MM.1S (cell line): ENCODE measurements around the gene TMEM229A.

Experiments
- DNase-seq: peaks from one replicate; pipeline ENCODE4 v3.0.0-alpha.2; 2015
- H2AFZ ChIP-seq: fragments of 300-600 bp; sonication (generic); 2 replicates; pipeline ENCODE4 v1.6.0; 2016; ENCODE audit warnings: antibody characterized with exemption, low read length
- H3F3A ChIP-seq: fragments of 300-600 bp; sonication (generic); 2 replicates; pipeline ENCODE4 v1.6.1; 2016; ENCODE audit warnings: mild to moderate bottlenecking, antibody characterized with exemption, low read length, moderate library complexity, mixed read lengths; ENCODE audit not compliant: insufficient read depth
- H3K27ac ChIP-seq: fragments of 300-600 bp; sonication (generic); 2 replicates; pipeline ENCODE4 v1.5.1; 2016; ENCODE audit warnings: mild to moderate bottlenecking, low read length
- H3K27me3 ChIP-seq: fragments of 300-600 bp; sonication (generic); replicated peaks from 2 replicates; pipeline ENCODE4 v1.6.0; 2016; ENCODE audit warnings: low read length; ENCODE audit not compliant: insufficient read depth
- H3K36me3 ChIP-seq: fragments of 300-600 bp; sonication (generic); replicated peaks from 2 replicates; pipeline ENCODE4 v1.6.1; 2016; ENCODE audit warnings: mild to moderate bottlenecking, low read length, mixed read lengths; ENCODE audit not compliant: insufficient read depth
- H3K4me1 ChIP-seq: fragments of 300-600 bp; sonication (generic); 2 replicates; pipeline ENCODE4 v1.6.1; 2016; ENCODE audit warnings: low read length, mixed read lengths
- H3K4me2 ChIP-seq: fragments of 300-600 bp; sonication (generic); 2 replicates; pipeline ENCODE4 v1.6.0; 2016; ENCODE audit warnings: low read depth, low read length
- H3K4me3 ChIP-seq: fragments of 300-600 bp; sonication (generic); 2 replicates; pipeline ENCODE4 v1.5.1; 2016; ENCODE audit warnings: low read length, mixed read lengths
- H3K79me2 ChIP-seq: fragments of 300-600 bp; sonication (generic); 2 replicates; pipeline ENCODE4 v1.6.1; 2016; ENCODE audit warnings: mixed run types, low read length, mixed read lengths
- H3K9ac ChIP-seq: fragments of 300-600 bp; sonication (generic); 2 replicates; pipeline ENCODE4 v1.6.1; 2016; ENCODE audit warnings: low read length, mixed read lengths
- H3K9me2 ChIP-seq: fragments of 300-600 bp; sonication (generic); replicated peaks from 2 replicates; pipeline ENCODE4 v1.6.1; 2016; ENCODE audit warnings: mild to moderate bottlenecking, low read length, mixed read lengths; ENCODE audit not compliant: insufficient read depth
- H3K9me3 ChIP-seq: fragments of 300-600 bp; sonication (generic); replicated peaks from 2 replicates; pipeline ENCODE4 v1.6.1; 2016; ENCODE audit warnings: mild to moderate bottlenecking, low read length, mixed read lengths; ENCODE audit not compliant: insufficient read depth
- H4K20me1 ChIP-seq: fragments of 300-600 bp; sonication (generic); 2 replicates; pipeline ENCODE4 v1.6.1; 2016; ENCODE audit warnings: mild to moderate bottlenecking, low read length, moderate library complexity, mixed read lengths; ENCODE audit not compliant: insufficient read depth
- EZH2 ChIP-seq: fragments of 300-600 bp; sonication (generic); optimal IDR thresholded peaks from 2 replicates; pipeline ENCODE3; 2017; ENCODE audit warnings: low read depth, mild to moderate bottlenecking, antibody characterized with exemption, low read length, mixed read lengths
- EZH2phosphoT487 ChIP-seq: fragments of 300-600 bp; sonication (generic); IDR thresholded peaks from 2 replicates; pipeline ENCODE4 v1.6.1; 2018; ENCODE audit warnings: antibody characterized with exemption, low read length
- TF ChIP-seq, protein P1 (sequence below): fragments of 300-600 bp; sonication (generic); IDR thresholded peaks from 2 replicates; pipeline ENCODE4 v1.5.1; 2016; ENCODE audit warnings: antibody characterized with exemption, low read length, mixed read lengths

The TMEM229A gene

GRCh38 chr7:124056234-124056633 lies 23.4 kb upstream of the TMEM229A start:
- Histone ChIP-seq H3K27me3 (no peaks in the 10 kb centered on the region), H3K4me2 (no peak overlapping the region), H3K4me1 (peaks cover 16% of the 10 kb centered on the region), H3F3A (peaks cover 15% of the 10 kb centered on the region), H3K36me3 (no peaks in the 10 kb centered on the region), H3K27ac (no peak overlapping the region), H3K9me2 (no peaks in the 10 kb centered on the region), H3K9ac (no peak overlapping the region), H3K79me2 (no peaks in the 10 kb centered on the region), H3K4me3 (no peak overlapping the region), H3K9me3 (no peaks in the 10 kb centered on the region), H2AFZ (no peak overlapping the region), H4K20me1 (no peaks in the 10 kb centered on the region)
- DNase-seq, result no peak
- TF ChIP-seq EZH2 (no peak), EZH2phosphoT487 (no peak)
- TF ChIP-seq, protein P1, sequence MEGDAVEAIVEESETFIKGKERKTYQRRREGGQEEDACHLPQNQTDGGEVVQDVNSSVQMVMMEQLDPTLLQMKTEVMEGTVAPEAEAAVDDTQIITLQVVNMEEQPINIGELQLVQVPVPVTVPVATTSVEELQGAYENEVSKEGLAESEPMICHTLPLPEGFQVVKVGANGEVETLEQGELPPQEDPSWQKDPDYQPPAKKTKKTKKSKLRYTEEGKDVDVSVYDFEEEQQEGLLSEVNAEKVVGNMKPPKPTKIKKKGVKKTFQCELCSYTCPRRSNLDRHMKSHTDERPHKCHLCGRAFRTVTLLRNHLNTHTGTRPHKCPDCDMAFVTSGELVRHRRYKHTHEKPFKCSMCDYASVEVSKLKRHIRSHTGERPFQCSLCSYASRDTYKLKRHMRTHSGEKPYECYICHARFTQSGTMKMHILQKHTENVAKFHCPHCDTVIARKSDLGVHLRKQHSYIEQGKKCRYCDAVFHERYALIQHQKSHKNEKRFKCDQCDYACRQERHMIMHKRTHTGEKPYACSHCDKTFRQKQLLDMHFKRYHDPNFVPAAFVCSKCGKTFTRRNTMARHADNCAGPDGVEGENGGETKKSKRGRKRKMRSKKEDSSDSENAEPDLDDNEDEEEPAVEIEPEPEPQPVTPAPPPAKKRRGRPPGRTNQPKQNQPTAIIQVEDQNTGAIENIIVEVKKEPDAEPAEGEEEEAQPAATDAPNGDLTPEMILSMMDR, result no peak

- Histone ChIP-seq H3K36me3 (no peaks in the 10 kb centered on the region), H3K9me2 (no peaks in the 10 kb centered on the region), H3K27me3 (no peaks in the 10 kb centered on the region), H3K4me3 (no peak overlapping the region), H3K9me3 (no peaks in the 10 kb centered on the region), H2AFZ (no peak overlapping the region), H4K20me1 (no peaks in the 10 kb centered on the region), H3K27ac (no peak overlapping the region), H3K9ac (no peak overlapping the region), H3F3A (no peaks in the 10 kb centered on the region), H3K4me1 (no peaks in the 10 kb centered on the region), H3K79me2 (no peaks in the 10 kb centered on the region), H3K4me2 (no peak overlapping the region)
- no peak for TF ChIP-seq EZH2phosphoT487
- no peak for TF ChIP-seq EZH2
- TF ChIP-seq, protein P1, result no peak
- DNase-seq, result no peak
Measured at GRCh38 chr7:124051681-124052377, 19.0 kb upstream of the TMEM229A start.

- no peaks in the 10 kb centered on the region for H3K4me1 ChIP-seq
- no peak overlapping the region for H3K4me3 ChIP-seq
- H3K4me2 ChIP-seq, result no peak overlapping the region
- H3K27ac ChIP-seq, result no peak overlapping the region
- no peaks in the 10 kb centered on the region for H3K9me3 ChIP-seq
- H3K79me2 ChIP-seq, result no peaks in the 10 kb centered on the region
- H3K36me3 ChIP-seq, result no peaks in the 10 kb centered on the region
- no peaks in the 10 kb centered on the region for H4K20me1 ChIP-seq
- no peak overlapping the region for H3K9ac ChIP-seq
- no peaks in the 10 kb centered on the region for H3K9me2 ChIP-seq
- TF ChIP-seq EZH2phosphoT487 (no peak), EZH2 (no peak)
- TF ChIP-seq, protein P1, result no peak
- no peak overlapping the region for H2AFZ ChIP-seq
- H3F3A ChIP-seq, result no peaks in the 10 kb centered on the region
- no peak for DNase-seq
- H3K27me3 ChIP-seq, result no peaks in the 10 kb centered on the region
Measured at GRCh38 chr7:124042826-124043225, 10.0 kb upstream of the TMEM229A start.
